GM23248 (cell line): Measurements from ENCODE around the gene BRINP1.

Experiments
- EZH2 ChIP-seq: fragments of 200-600 bp; sonication (generic); IDR thresholded peaks from 2 replicates; pipeline ENCODE4 v1.6.1; 2018; ENCODE audit warnings: antibody characterized with exemption, mild to moderate bottlenecking; ENCODE audit not compliant: insufficient read depth, poor library complexity, severe bottlenecking
- EZH2phosphoT487 ChIP-seq: fragments of 200-600 bp; sonication (generic); IDR thresholded peaks from 2 replicates; pipeline ENCODE4 v1.6.1; 2018; ENCODE audit warnings: antibody characterized with exemption, moderate library complexity, mild to moderate bottlenecking, low read depth; ENCODE audit not compliant: insufficient read depth

DNA sequence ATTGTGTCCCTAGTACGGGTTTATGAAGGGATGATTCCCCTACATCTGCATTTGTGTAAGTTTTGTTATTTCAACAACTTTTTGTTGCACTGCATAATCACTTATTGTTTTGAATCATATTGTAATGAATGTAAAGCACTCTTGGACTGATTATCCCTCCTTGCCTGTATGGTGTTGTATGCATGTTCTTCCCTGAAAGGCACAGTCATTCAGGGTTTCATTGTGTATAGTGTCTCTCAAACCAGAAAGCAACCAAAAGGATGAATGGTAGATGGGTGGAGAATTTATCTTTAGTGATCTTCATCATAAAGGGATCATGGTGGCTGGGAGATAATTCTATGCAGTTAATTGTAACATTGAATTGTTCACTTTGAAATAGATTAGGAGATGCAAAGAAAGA is 247.3 kb downstream of the BRINP1 start:
- TF ChIP-seq EZH2phosphoT487 (no peak), EZH2 (no peak)
